T-helper 17 cell (primary cell): ENCODE results near the gene EDRF1. TPM values are rescaled to one million over a fixed set of nuclear protein-coding genes. Genes with fewer than 3 reads are reported as not detected.
A peak's percentile ranks its signal among the peaks of the same experiment; 100 is the strongest.
"Not testable (repeated sequence)": the region's sequence is repeated elsewhere in the genome, so short reads cannot be mapped to it uniquely, and the experiment has no call there.

Experiments used
- ATAC-seq: fragments of 150-1000 bp; cut with Tn5 transposase; 2 replicates; pipeline ENCODE4 v1.10.0; 2021; ENCODE audit warnings: mild to moderate bottlenecking, moderate library complexity
- DNase-seq, 3 donors: peaks; one replicate each; pipeline versions ENCODE4 v3.0.0 to v3.0.0-alpha.2; 2020 to 2021
- H3K9me3 ChIP-seq: one replicate; pipeline ENCODE4 v1.7.0; 2013; ENCODE audit warnings: low read length, mild to moderate bottlenecking; ENCODE audit not compliant: control insufficient read depth, poor library complexity, severe bottlenecking
- H3K27ac Mint-ChIP-seq: one replicate; pipeline ENCODE4 v1.8.0; 2022; ENCODE audit warnings: mild to moderate bottlenecking, moderate library complexity, mixed read lengths
- H3K27me3 Mint-ChIP-seq: one replicate; pipeline ENCODE4 v1.8.0; 2022; ENCODE audit warnings: mixed read lengths
- H3K36me3 Mint-ChIP-seq: one replicate; pipeline ENCODE4 v1.8.0; 2022; ENCODE audit warnings: low read depth, mixed read lengths
- H3K4me1 Mint-ChIP-seq: one replicate; pipeline ENCODE4 v1.8.0; 2022; ENCODE audit warnings: mild to moderate bottlenecking, mixed read lengths
- H3K4me3 Mint-ChIP-seq: one replicate; pipeline ENCODE4 v1.8.0; 2022; ENCODE audit warnings: mild to moderate bottlenecking, moderate library complexity, mixed read lengths
- total RNA-seq, 4 donors: library from RNA in 2 of 4; stranded (reverse) in 2 of 4; gene quantifications; one replicate each; pipeline ENCODE4 v1.2.3 and lab custom pipeline; 2022 to 2026

Gene EDRF1
- total RNA-seq, 2 donors from 2014 or later, result 33.5 to 51.1 TPM

GRCh38 chr10:125714728-125715127 is 4.8 kb upstream of the EDRF1 start:
- not testable (repeated sequence) for ATAC-seq, DNase-seq, H3K4me1 Mint-ChIP-seq, H3K27ac Mint-ChIP-seq, H3K36me3 Mint-ChIP-seq, H3K27me3 Mint-ChIP-seq, H3K4me3 Mint-ChIP-seq
- H3K9me3 ChIP-seq, result peaks cover 13% of the 10 kb centered on the region

DNA sequence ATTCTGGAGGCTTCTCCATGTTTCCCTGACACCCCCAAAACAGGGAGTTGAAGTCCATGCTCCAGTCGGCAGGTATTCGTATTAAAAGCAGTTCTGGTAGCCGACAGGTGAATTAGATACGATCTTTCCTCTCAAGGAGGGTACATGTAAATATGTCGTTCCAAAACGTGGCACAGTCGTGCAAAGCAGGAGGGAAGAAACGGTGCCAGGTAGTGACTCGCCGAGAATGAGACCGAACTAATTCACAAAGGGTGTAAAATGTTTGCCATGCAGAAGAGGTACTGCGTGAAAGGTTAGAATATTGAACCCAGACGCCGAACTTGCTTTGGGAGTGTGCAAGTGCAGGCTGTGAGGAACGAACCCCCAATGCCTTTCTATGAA is 483 bp downstream of the EDRF1 start:
- H3K27me3 Mint-ChIP-seq, result no peaks in the 10 kb centered on the region
- H3K4me3 Mint-ChIP-seq, result peak overlapping the region; percentile 95
- ATAC-seq (no peak), DNase-seq (no peak)
- H3K4me1 Mint-ChIP-seq, result peaks cover 16% of the 10 kb centered on the region
- peak overlapping the region; percentile 95 for H3K27ac Mint-ChIP-seq
- H3K9me3 ChIP-seq, result no peaks in the 10 kb centered on the region
- H3K36me3 Mint-ChIP-seq, result peaks cover 11% of the 10 kb centered on the region

- Mint-ChIP-seq H3K27ac (no peak overlapping the region), H3K4me3 (no peak overlapping the region), H3K4me1 (peaks cover 16% of the 10 kb centered on the region), H3K27me3 (no peaks in the 10 kb centered on the region), H3K36me3 (peaks cover 11% of the 10 kb centered on the region)
- no peaks in the 10 kb centered on the region for H3K9me3 ChIP-seq
- no peak for ATAC-seq
- DNase-seq, result no peak
These were observed 1.5 kb downstream of the EDRF1 start for GRCh38 chr10:125721035-125721434.

DNA sequence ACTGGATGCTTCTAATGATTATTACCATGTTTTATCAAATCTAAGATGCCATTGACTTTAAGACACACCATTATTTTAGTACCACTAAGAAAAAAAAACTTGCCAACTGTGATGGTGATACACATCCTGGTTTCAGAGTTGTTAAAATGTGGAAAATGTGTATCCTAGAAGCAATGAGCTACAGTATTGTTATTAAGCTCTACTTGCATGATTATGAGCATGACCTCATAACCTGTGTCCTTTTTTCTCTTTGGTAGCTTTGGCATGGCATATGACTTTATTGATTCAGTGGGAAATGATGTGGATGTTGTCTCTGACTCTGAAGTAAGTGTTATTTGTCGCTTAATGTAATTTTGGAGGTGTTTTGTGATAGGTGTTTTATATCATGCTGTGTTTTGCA is 3.3 kb downstream of the EDRF1 start:
- no peak overlapping the region for H3K27ac Mint-ChIP-seq

DNA sequence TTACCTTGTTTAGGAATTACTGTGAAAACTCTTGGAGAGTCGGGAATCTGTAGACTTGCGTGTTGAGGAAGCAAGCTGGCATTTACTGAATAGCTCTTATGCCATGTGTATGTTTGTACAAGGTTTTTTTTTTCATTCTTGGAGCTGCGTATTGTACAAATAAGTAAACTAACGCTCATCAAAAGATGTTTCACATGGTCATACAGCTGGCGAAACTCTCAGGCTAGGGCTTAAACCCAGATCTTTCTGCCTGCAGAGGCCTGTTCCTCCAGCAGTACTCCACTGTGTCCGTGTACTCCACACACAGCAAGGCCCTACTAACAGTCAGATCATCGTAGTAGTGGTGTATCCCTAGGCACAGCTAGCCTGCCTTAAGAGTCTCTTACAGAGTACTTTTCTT is 7.4 kb downstream of the EDRF1 start:
- ATAC-seq (no peak), DNase-seq (no peak)
- H3K9me3 ChIP-seq, result no peaks in the 10 kb centered on the region
- Mint-ChIP-seq H3K27ac (no peak overlapping the region), H3K36me3 (peaks cover 14% of the 10 kb centered on the region), H3K4me1 (peaks cover 14% of the 10 kb centered on the region), H3K4me3 (no peak overlapping the region), H3K27me3 (no peaks in the 10 kb centered on the region)

More for the DNA sequence above, 3.3 kb downstream of the EDRF1 start:
- no peaks in the 10 kb centered on the region for H3K9me3 ChIP-seq
- Mint-ChIP-seq H3K36me3 (peaks cover 13% of the 10 kb centered on the region), H3K27me3 (no peaks in the 10 kb centered on the region), H3K4me3 (no peak overlapping the region), H3K4me1 (peaks cover 18% of the 10 kb centered on the region)
- DNase-seq, result no peak
- ATAC-seq, result no peak

- Mint-ChIP-seq H3K36me3 (peaks cover 20% of the 10 kb centered on the region), H3K4me3 (no peak overlapping the region)
- no peaks in the 10 kb centered on the region for H3K9me3 ChIP-seq
These were observed 7.9 kb downstream of the EDRF1 start for GRCh38 chr10:125727436-125727835.

GRCh38 chr10:125734148-125734547 is 14.6 kb downstream of the EDRF1 start:
- H3K36me3 Mint-ChIP-seq, result peaks cover 19% of the 10 kb centered on the region
- H3K4me1 Mint-ChIP-seq, result peaks cover 17% of the 10 kb centered on the region
- H3K27me3 Mint-ChIP-seq, result no peaks in the 10 kb centered on the region
- ATAC-seq, result no peak
- H3K9me3 ChIP-seq, result no peaks in the 10 kb centered on the region
- H3K4me3 Mint-ChIP-seq, result no peak overlapping the region
- no peak overlapping the region for H3K27ac Mint-ChIP-seq
- DNase-seq, result no peak

More at GRCh38 chr10:125727436-125727835, 7.9 kb downstream of the EDRF1 start:
- no peak overlapping the region for H3K27ac Mint-ChIP-seq
- H3K4me1 Mint-ChIP-seq, result peaks cover 19% of the 10 kb centered on the region
- ATAC-seq (no peak), DNase-seq (no peak)
- H3K27me3 Mint-ChIP-seq, result no peaks in the 10 kb centered on the region

GRCh38 chr10:125734823-125735222 is 15.3 kb downstream of the EDRF1 start:
- no peaks in the 10 kb centered on the region for H3K9me3 ChIP-seq
- Mint-ChIP-seq H3K4me1 (peaks cover 21% of the 10 kb centered on the region), H3K4me3 (no peak overlapping the region), H3K36me3 (peaks cover 23% of the 10 kb centered on the region), H3K27ac (no peak overlapping the region), H3K27me3 (no peaks in the 10 kb centered on the region)
- DNase-seq (no peak), ATAC-seq (no peak)

- H3K4me3 Mint-ChIP-seq, result no peak overlapping the region
- ATAC-seq, result no peak
- H3K27ac Mint-ChIP-seq, result no peak overlapping the region
- H3K36me3 Mint-ChIP-seq, result peaks cover 17% of the 10 kb centered on the region
- peaks cover 13% of the 10 kb centered on the region for H3K4me1 Mint-ChIP-seq
- DNase-seq, result no peak
- no peaks in the 10 kb centered on the region for H3K9me3 ChIP-seq
- no peaks in the 10 kb centered on the region for H3K27me3 Mint-ChIP-seq
These were observed 18.7 kb downstream of the EDRF1 start for GRCh38 chr10:125738206-125738605.

- DNase-seq, result no peak
- Mint-ChIP-seq H3K4me3 (peak overlapping the region; percentile 21), H3K27ac (no peak overlapping the region), H3K36me3 (peaks cover 24% of the 10 kb centered on the region), H3K4me1 (peaks cover 13% of the 10 kb centered on the region), H3K27me3 (no peaks in the 10 kb centered on the region)
- no peak for ATAC-seq
- no peaks in the 10 kb centered on the region for H3K9me3 ChIP-seq
These were observed 20.6 kb downstream of the EDRF1 start for GRCh38 chr10:125739994-125740679.

GRCh38 chr10:125742465-125742864 is 23.0 kb downstream of the EDRF1 start:
- no peaks in the 10 kb centered on the region for H3K9me3 ChIP-seq
- peaks cover 17% of the 10 kb centered on the region for H3K36me3 Mint-ChIP-seq
- ATAC-seq, result no peak
- no peaks in the 10 kb centered on the region for H3K27me3 Mint-ChIP-seq
- peaks cover 9% of the 10 kb centered on the region for H3K4me1 Mint-ChIP-seq
- H3K27ac Mint-ChIP-seq, result no peak overlapping the region
- H3K4me3 Mint-ChIP-seq, result no peak overlapping the region
- DNase-seq, result no peak

GRCh38 chr10:125744909-125745308 is 25.4 kb downstream of the EDRF1 start:
- H3K36me3 Mint-ChIP-seq, result peaks cover 12% of the 10 kb centered on the region
- no peak overlapping the region for H3K4me3 Mint-ChIP-seq
- peaks cover 4% of the 10 kb centered on the region for H3K4me1 Mint-ChIP-seq
- ATAC-seq (no peak), DNase-seq (no peak)
- no peaks in the 10 kb centered on the region for H3K9me3 ChIP-seq
- peak overlapping the region; percentile 61 for H3K27ac Mint-ChIP-seq
- no peaks in the 10 kb centered on the region for H3K27me3 Mint-ChIP-seq

- Mint-ChIP-seq H3K27ac (no peak overlapping the region), H3K4me3 (no peak overlapping the region), H3K4me1 (peaks cover 2% of the 10 kb centered on the region), H3K27me3 (no peaks in the 10 kb centered on the region), H3K36me3 (peaks cover 10% of the 10 kb centered on the region)
- ATAC-seq (no peak), DNase-seq (no peak)
- H3K9me3 ChIP-seq, result no peaks in the 10 kb centered on the region
These were observed 27.9 kb downstream of the EDRF1 start for GRCh38 chr10:125747417-125747816.

- Mint-ChIP-seq H3K27me3 (no peaks in the 10 kb centered on the region), H3K36me3 (peaks cover 23% of the 10 kb centered on the region), H3K4me3 (no peak overlapping the region), H3K27ac (peak overlapping the region; percentile 48), H3K4me1 (peaks cover 24% of the 10 kb centered on the region)
- no peaks in the 10 kb centered on the region for H3K9me3 ChIP-seq
- no peak for DNase-seq
- no peak for ATAC-seq
These were observed 36.7 kb downstream of the EDRF1 start for GRCh38 chr10:125756196-125756595.
